Parietal lobe (tissue), 2 donors: ENCODE results near the gene PGLYRP2. TPM values are rescaled to one million over a fixed set of nuclear protein-coding genes. Genes with fewer than 3 reads are reported as not detected.

ENCODE experiments used
- small RNA-seq: library from RNA; depleted of rRNA; stranded (forward); fragments of <200 nt; gene quantifications from one replicate; pipeline ENCODE3, GENCODE V24; 2014; ENCODE audit warnings: low replicate concordance
- total RNA-seq: library from RNA; depleted of rRNA; stranded (reverse); fragments of >200 nt; gene quantifications from one replicate; pipeline ENCODE4 v1.2.3, GENCODE V29; 2014

PGLYRP2 gene, protein sequence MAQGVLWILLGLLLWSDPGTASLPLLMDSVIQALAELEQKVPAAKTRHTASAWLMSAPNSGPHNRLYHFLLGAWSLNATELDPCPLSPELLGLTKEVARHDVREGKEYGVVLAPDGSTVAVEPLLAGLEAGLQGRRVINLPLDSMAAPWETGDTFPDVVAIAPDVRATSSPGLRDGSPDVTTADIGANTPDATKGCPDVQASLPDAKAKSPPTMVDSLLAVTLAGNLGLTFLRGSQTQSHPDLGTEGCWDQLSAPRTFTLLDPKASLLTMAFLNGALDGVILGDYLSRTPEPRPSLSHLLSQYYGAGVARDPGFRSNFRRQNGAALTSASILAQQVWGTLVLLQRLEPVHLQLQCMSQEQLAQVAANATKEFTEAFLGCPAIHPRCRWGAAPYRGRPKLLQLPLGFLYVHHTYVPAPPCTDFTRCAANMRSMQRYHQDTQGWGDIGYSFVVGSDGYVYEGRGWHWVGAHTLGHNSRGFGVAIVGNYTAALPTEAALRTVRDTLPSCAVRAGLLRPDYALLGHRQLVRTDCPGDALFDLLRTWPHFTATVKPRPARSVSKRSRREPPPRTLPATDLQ
- not detected for total RNA-seq

DNA sequence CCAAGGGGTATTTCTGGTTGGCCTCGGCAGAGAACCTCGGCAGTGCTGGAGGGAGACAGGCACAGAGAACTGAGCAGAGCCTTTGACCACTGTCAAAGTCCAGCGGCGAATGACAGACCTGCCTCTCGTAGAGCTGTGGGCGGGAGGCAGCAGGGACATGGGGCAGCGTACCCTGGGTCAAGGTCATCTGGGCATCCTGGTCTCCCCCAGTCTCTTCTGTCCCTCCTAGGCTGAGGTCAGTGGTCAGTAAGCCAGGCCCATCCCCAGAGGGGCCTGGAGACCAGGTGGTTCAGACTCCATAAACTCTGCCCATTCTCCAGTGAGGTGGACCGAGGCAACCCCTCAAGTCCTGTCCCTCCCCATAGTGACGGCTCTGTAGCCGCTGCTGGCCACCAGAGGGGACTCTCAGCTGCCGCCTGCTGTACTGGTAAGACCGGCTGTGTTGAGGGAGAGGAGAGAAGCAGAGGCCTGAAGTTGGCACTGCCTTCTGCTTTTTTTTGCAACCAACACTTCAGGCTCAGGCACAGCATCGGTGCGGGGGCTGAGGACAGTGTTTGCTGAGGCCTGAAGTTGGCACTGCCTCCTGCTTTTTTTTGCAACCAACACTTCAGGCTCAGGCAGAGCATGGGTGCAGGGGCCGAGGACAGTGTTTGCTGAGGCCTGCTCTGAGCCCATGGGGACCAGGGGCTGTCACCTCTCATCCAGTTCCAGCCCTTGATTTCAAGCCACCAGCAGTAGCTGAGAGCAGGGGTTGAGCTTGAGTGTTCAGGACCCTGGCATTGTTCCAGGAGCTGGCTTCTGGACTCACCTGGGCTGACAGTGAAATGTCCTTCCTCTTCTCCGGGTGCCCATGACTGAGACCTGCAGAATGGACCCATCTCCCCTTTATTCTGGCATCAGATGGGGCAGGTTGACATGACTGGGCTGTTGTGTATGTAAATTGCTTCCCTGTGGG lies at the start of gene PGLYRP2:
Gene PGLYRP2, minus strand, starts transcription at position 111 of the 955 bp plus-strand sequence. CDS start 130 bp downstream, outside the sequence.

DNA sequence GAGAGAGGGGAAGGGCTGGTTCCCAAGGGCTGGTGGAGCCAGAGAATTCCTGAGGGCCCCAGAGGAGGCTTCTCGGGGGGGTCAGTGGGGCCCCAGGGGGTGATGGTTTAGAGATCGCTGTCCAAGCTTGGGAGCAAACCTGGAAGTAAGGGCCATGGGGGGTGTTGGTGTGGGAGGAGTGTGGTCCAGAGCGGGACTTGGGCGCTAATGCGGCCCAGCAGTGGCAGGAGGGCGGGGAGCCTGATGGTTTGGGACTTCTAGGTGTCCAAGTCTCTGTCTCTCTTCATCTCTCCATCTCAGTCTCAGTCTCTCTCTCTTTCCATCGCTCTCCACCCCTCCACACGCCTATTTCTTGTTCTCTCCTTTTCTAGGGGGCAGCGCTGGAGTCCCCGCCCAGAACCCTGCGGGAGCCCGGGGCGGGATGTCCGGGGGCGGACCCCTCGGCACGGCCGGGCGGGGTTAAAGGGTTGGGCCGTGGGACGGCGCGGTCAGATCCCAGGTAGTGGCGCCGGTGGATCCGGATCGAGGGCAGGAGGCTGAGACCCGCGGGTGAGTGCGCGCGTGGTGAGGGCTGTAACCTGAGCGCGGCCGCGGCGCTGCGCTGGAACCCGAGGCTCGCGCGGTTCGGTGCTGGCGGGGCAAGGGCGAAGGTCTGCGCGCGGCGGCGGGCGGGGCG lies 28.9 kb upstream of the PGLYRP2 start, which contains the start of gene CYP4F22:
Gene CYP4F22, plus strand, starts transcription at position 491 of the 676 bp plus-strand sequence. CDS start 16,812 bp downstream, outside the sequence.

DNA sequence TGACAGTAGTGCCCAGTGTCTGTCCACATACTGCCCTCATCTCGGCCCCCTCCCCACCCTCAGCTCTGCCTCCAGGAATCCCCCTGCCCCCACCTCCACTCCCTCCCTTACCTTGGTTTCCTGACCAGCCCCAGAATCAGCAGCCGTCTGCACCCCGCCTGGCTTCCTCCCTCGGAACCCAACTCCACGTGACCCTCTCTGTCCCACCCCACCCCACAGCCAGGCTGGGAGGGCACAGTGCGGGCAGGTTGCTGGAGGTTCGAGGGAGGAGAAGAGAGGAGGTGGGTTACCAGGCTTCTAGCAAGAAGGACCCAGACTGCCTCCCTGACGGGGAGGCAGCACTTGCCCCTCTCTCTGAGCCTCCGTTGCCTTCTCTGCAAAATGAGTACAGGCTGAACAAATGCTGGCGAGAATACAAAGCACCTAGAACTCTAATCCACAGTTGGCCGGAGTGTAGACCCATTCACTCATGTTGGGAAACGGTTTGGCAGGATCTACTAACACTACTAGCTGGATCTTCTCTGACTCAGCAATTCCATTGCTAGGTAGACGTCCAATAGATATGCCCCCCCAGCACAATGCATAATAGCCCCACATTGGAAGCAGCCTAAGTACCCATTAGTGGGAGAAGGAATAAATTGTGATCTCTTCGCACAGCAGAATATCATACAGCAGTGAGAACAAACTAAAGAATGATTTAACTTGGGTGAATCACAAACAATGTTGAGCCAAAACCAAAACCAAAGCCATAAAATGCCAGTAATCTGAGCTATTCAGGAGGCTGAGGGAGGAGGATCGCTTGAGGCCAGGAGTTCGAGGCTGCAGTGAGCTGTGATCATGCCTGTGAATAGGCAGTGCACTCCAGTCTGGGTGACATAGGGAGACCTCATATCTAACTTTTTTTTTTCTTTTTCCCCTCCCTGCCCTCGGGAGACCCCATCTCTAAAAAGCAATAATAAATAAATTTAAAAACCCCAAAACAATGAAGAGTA lies 14.6 kb downstream of the PGLYRP2 start, which contains the start of gene RASAL3:
Gene RASAL3, minus strand, starts transcription at position 151 of the 992 bp plus-strand sequence. CDS start 186 bp downstream, outside the sequence.

DNA sequence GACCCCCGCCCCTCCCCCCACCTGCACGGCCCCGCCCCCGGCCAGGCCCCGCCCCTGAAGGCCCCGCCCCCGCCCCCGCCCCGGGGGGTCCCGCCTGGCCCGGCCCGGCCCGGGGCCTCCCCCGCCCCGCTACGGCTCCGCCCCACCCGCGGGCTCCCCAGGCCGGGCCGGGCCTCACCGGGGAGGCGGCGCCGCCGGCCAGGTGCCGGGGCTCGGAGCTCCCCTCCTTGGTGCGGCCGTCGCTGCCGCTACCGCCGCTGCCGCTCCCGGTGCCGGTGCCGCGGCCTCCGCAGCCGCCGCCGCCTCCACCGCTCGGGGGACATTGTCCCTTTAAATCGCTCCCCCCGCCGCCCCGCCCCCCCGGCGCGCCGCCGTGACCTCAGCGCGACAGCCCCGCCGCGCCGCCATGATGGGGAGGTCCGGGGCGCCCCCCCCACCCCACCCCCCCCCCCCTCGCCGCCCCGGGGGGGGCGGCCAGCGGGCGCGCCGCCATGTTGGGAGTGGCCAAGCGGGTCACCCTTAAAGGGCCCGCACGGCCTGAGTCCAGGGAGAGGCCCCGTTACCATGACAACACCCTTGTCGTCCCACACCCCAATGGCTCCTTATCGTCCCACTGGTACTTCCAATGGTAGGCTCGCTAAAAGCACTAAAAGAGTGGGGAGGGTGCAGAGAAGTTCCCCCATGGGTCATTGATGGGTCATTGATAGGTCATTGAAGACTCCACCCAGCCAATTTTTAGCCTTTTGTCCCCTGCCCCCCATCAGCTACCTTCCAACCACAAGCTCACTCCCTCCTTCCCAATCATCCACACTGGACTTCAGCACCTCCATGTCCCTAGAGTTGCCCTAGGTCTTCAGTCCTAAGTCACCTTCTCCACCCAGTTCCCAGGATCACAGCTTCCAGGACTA lies 29.4 kb downstream of the PGLYRP2 start, which contains the start of gene WIZ:
Gene WIZ, minus strand, starts transcription at position 337 of the 908 bp plus-strand sequence. CDS start 1,649 bp downstream, outside the sequence.

Small RNA genes within 50 kb of the gene (small RNA-seq; reads per million reads assigned to genes)
- not detected for gene MIR1470

Other genes with a start within 250 kb of the PGLYRP2 start
- gene EPHX3, start 247.1 kb downstream of the PGLYRP2 start, total RNA-seq: not detected
- gene BRD4, start 147.0 kb downstream of the PGLYRP2 start, total RNA-seq: 28.8 TPM
- gene AKAP8, start 99.7 kb downstream of the PGLYRP2 start, total RNA-seq: 16.6 TPM
- gene AKAP8L, start 60.5 kb downstream of the PGLYRP2 start, total RNA-seq: 163 TPM
- 24.7 TPM for gene WIZ, start 29.5 kb downstream of the PGLYRP2 start, total RNA-seq
- gene RASAL3, start 15.0 kb downstream of the PGLYRP2 start, total RNA-seq: 0.31 TPM
- not detected for gene CYP4F22, start 29.0 kb upstream of the PGLYRP2 start, total RNA-seq
- gene CYP4F8, start 135.7 kb upstream of the PGLYRP2 start, total RNA-seq: not detected
- gene CYP4F3, start 161.4 kb upstream of the PGLYRP2 start, total RNA-seq: under 0.01 TPM
- gene CYP4F12, start 193.6 kb upstream of the PGLYRP2 start, total RNA-seq: not detected
- not detected for gene OR10H2, start 248.5 kb upstream of the PGLYRP2 start, total RNA-seq